Measurements from ENCODE around the gene NR2F1.

Gene NR2F1

DNA sequence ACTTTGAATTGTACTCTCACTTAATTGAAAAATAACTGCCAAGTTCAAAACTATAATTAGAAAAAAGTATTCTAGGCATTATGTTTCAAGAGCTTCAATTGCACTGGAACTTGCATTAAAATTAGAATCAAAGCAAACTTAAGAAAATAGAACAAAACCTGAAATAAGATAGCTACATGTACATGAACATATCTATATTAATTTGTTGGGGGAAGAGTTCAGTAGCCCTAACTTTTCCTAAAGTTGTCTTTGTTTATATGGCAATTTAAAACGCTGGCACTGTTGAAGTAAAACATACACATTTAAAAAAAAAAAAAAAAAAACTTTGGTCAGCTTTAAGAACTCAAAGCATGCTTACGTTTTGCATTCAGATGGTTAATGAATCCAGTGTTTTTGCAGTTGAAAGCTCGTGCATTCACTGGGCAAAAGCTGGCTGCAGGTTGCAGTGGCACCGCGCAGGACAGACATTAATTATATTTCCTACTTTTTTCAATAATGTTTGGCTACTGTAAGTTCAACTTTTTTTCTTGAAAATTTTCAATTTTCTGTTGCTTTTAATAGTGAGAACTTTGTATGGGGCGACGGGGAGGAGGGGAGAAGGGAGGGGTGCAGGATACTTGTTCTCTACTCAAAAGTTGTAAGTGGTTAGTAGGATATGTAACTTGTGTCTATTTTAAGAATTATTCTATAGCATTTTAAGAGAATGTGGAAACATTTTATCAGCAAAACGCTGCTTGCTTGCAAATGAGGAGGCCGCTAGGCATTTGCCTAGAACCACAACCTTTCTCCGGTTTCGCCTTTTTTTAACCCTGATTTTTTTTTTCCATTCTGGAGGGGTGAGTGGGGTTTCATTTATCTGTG is 3.9 kb downstream of the NR2F1 start:
- Histone ChIP-seq H3K36me3 (ENCODE audit: control insufficient read depth, insufficient read depth, low read length) (no peaks in the 10 kb centered on the region), H3K9me3 (ENCODE audit: control insufficient read depth, insufficient read depth, low read length) (no peaks in the 10 kb centered on the region), H3K27ac (ENCODE audit: low read depth, low read length) (no peak overlapping the region), H3K9ac (ENCODE audit: low read depth, low read length) (no peak overlapping the region), H3K4me3 (ENCODE audit: low read depth, low read length) (no peak overlapping the region), H3K4me1 (ENCODE audit: control insufficient read depth, insufficient read depth, low read length) (peaks cover 12% of the 10 kb centered on the region), H3K27me3 (ENCODE audit: control insufficient read depth, insufficient read depth, low read length) (peaks cover 96% of the 10 kb centered on the region)

DNA sequence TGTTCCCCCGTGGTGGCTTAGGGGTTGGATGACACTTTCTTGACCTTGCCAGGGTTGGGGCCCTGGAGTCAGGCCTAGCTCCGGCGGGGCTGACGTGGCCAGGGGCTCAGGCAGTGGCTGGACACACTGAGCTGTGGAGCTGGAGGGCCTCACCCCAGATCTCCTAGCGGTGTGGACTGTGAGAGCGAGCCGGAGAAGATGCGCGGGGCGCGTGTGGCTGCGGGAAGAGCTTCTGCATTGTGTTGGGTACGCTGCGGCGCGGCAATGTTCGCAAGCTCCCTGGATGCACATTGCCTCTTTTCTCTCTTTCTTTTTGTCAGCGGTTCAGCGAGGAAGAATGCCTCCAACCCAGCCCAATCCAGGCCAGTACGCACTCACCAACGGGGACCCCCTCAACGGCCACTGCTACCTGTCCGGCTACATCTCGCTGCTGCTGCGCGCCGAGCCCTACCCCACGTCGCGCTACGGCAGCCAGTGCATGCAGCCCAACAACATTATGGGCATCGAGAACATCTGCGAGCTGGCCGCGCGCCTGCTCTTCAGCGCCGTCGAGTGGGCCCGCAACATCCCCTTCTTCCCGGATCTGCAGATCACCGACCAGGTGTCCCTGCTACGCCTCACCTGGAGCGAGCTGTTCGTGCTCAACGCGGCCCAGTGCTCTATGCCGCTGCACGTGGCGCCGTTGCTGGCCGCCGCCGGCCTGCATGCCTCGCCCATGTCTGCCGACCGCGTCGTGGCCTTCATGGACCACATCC is 4.8 kb downstream of the NR2F1 start:
- Histone ChIP-seq H3K4me3 (ENCODE audit: low read depth, low read length) (no peak overlapping the region; the same call in 1 of the 2 replicates), H3K4me1 (ENCODE audit: control insufficient read depth, insufficient read depth, low read length) (peaks cover 7% of the 10 kb centered on the region; the same call in 1 of the 2 replicates), H3K9ac (ENCODE audit: low read depth, low read length) (no peak overlapping the region), H3K27me3 (ENCODE audit: control insufficient read depth, insufficient read depth, low read length) (peaks cover 96% of the 10 kb centered on the region), H3K36me3 (ENCODE audit: control insufficient read depth, insufficient read depth, low read length) (no peaks in the 10 kb centered on the region), H3K9me3 (ENCODE audit: control insufficient read depth, insufficient read depth, low read length) (no peaks in the 10 kb centered on the region), H3K27ac (ENCODE audit: low read depth, low read length) (no peak overlapping the region)

DNA sequence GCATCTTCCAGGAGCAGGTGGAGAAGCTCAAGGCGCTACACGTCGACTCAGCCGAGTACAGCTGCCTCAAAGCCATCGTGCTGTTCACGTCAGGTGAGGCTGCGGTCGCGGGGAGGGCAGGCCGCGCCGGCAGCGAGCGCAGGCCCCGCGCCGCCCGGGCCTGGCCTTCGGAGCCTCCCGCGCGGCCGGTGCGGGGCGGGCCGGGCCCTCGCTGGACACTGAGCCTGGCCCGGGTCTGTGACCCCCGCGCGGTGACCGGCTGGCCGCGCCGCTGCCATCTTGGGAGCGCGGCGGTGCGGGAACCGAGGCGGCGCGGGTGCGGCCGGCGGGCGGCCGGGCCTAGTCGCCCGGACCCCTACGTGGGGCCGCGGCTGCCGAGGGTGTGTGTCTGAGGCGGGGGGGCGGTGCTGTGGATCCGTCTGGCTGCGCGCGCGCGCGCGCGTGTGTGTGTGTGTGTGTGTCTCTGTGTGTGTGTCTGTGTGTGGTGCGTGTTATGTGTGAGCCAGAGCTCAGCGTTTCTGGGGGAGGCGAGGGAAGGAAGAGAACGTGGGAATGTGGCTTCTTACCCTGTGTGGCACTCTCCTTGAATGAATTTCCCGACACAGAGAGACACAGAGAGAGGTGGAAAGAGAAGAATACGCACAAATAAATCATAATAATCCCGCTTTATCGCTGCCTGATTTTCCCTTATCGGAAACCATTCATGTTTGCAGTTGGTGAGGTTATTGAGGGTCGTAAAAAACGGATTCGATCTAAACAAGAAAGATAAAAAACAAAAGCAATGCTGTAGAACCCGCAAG is 5.5 kb downstream of the NR2F1 start:
- H3K4me3 ChIP-seq (ENCODE audit: low read depth, low read length): no peak overlapping the region; the same call in 1 of the 2 replicates
- no peak overlapping the region for H3K9ac ChIP-seq (ENCODE audit: low read depth, low read length)
- H3K9me3 ChIP-seq (ENCODE audit: control insufficient read depth, insufficient read depth, low read length): no peaks in the 10 kb centered on the region
- peaks cover 7% of the 10 kb centered on the region for H3K4me1 ChIP-seq (ENCODE audit: control insufficient read depth, insufficient read depth, low read length)
- H3K36me3 ChIP-seq (ENCODE audit: control insufficient read depth, insufficient read depth, low read length): no peaks in the 10 kb centered on the region
- H3K27ac ChIP-seq (ENCODE audit: low read depth, low read length): no peak overlapping the region
- H3K27me3 ChIP-seq (ENCODE audit: control insufficient read depth, insufficient read depth, low read length): peaks cover 96% of the 10 kb centered on the region

DNA sequence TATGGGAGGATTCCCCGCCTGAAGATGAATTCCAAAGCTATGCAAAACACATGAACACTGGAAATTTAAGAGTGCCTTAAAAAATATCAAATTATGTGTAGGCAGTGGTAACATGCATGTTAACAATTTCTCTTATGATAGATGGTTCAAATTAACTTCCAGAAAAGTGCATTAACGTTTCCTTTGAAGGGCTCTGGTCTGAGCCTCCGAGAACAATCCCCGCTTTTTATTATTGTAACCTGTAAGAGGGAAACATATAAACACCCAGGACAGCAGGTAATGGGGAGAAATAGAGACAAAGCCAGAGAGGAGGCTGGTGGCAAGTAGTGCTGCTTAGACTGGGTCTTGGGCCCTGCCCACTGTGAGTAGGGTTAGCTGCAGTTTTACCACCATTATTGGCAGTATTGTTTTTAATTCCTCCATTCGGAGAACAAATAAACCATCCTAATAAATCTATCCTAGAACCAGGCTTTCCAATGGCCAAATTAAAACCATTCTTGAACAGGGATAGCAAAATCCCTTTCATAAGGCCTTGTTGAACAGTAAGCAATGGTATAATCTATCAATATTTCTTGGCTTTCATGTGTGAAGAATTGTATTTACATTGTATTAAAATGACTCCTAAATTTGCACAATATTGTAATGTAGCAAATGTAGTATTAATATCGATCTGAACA is 6.3 kb downstream of the NR2F1 start:
- H3K9ac ChIP-seq (ENCODE audit: low read depth, low read length): no peak overlapping the region
- no peaks in the 10 kb centered on the region for H3K9me3 ChIP-seq (ENCODE audit: control insufficient read depth, insufficient read depth, low read length)
- H3K4me3 ChIP-seq (ENCODE audit: low read depth, low read length): no peak overlapping the region
- peaks cover 7% of the 10 kb centered on the region for H3K4me1 ChIP-seq (ENCODE audit: control insufficient read depth, insufficient read depth, low read length)
- peaks cover 96% of the 10 kb centered on the region for H3K27me3 ChIP-seq (ENCODE audit: control insufficient read depth, insufficient read depth, low read length)
- H3K27ac ChIP-seq (ENCODE audit: low read depth, low read length): no peak overlapping the region
- H3K36me3 ChIP-seq (ENCODE audit: control insufficient read depth, insufficient read depth, low read length): no peaks in the 10 kb centered on the region

DNA sequence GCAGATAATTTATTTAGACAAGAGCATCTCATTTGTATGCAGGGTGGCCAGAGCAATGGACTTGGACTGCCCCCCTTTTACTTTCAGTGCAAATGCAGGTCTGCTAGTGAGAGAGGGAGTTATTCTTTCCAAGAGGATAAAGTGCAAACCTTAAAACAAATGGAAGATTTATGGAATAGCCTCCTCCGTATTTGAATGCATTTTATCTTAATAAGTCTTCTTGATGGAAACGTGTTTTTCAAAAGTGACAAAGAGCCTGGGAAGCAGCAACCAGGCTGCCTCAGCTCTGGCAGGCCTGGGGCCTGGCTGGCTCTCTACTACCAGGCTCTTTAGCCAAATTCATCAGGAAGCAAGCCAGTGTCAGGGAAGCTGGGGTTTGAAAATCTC is 6.8 kb downstream of the NR2F1 start:
- Histone ChIP-seq H3K9me3 (ENCODE audit: control insufficient read depth, insufficient read depth, low read length) (no peaks in the 10 kb centered on the region), H3K4me1 (ENCODE audit: control insufficient read depth, insufficient read depth, low read length) (peaks cover 7% of the 10 kb centered on the region), H3K27me3 (ENCODE audit: control insufficient read depth, insufficient read depth, low read length) (peaks cover 100% of the 10 kb centered on the region), H3K27ac (ENCODE audit: low read depth, low read length) (no peak overlapping the region), H3K9ac (ENCODE audit: low read depth, low read length) (no peak overlapping the region), H3K36me3 (ENCODE audit: control insufficient read depth, insufficient read depth, low read length) (no peaks in the 10 kb centered on the region), H3K4me3 (ENCODE audit: low read depth, low read length) (no peak overlapping the region)

DNA sequence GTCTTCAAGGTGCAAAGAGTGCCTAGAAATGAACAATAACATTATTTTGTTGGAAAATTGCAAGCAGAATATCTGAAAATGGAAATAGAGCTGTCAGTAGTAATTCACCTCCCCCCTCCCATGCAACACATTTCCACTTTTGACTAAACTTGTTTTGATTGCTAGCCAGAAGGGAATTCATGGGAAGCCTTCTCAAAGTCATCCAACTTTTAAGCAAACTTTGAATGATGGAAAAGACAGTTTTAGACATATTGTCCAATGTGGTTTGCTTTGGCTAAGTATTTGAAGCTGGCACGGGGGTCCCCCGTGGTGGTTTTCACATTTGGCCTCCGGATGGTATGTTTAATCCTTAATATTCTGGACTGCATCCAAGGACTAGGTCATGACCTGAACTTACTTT is 7.5 kb downstream of the NR2F1 start:
- no peak overlapping the region for H3K27ac ChIP-seq (ENCODE audit: low read depth, low read length)
- H3K4me1 ChIP-seq (ENCODE audit: control insufficient read depth, insufficient read depth, low read length): peaks cover 10% of the 10 kb centered on the region
- H3K9me3 ChIP-seq (ENCODE audit: control insufficient read depth, insufficient read depth, low read length): no peaks in the 10 kb centered on the region
- no peaks in the 10 kb centered on the region for H3K36me3 ChIP-seq (ENCODE audit: control insufficient read depth, insufficient read depth, low read length)
- H3K27me3 ChIP-seq (ENCODE audit: control insufficient read depth, insufficient read depth, low read length): peaks cover 100% of the 10 kb centered on the region
- no peak overlapping the region for H3K4me3 ChIP-seq (ENCODE audit: low read depth, low read length)
- H3K9ac ChIP-seq (ENCODE audit: low read depth, low read length): no peak overlapping the region

DNA sequence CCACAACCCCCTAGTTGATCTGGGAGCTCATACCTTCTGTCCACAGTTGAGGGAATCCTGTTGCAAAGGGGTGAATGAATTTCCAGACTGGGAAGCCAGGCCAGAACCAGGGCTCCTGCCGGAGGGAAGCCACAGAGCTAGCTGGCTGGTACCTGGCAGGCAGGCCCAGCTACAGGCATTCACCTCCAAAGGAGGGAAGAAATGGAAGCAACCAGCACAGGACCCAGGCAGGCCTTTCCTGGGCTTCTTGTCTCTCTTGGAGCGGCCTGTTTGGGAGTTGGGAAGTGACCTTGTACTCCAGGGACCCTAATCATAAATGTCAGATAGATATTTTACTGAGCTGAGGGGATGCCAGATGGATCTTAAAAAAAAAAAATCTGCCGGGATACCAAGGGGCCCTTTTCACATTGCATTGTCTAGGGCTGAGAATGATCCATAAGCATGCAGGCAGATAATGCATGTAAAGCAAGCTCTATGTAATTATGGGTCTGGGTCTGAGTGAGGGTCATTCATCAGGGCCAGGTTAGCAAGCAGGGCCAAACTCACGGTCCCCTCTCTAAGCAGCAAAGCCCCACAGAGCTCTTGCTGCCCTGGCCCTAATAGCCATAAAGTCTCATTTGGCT is 8.4 kb downstream of the NR2F1 start:
- Histone ChIP-seq H3K36me3 (ENCODE audit: control insufficient read depth, insufficient read depth, low read length) (no peaks in the 10 kb centered on the region), H3K9ac (ENCODE audit: low read depth, low read length) (no peak overlapping the region), H3K4me3 (ENCODE audit: low read depth, low read length) (no peak overlapping the region), H3K27me3 (ENCODE audit: control insufficient read depth, insufficient read depth, low read length) (peaks cover 100% of the 10 kb centered on the region), H3K9me3 (ENCODE audit: control insufficient read depth, insufficient read depth, low read length) (no peaks in the 10 kb centered on the region), H3K27ac (ENCODE audit: low read depth, low read length) (no peak overlapping the region), H3K4me1 (ENCODE audit: control insufficient read depth, insufficient read depth, low read length) (peaks cover 13% of the 10 kb centered on the region)

DNA sequence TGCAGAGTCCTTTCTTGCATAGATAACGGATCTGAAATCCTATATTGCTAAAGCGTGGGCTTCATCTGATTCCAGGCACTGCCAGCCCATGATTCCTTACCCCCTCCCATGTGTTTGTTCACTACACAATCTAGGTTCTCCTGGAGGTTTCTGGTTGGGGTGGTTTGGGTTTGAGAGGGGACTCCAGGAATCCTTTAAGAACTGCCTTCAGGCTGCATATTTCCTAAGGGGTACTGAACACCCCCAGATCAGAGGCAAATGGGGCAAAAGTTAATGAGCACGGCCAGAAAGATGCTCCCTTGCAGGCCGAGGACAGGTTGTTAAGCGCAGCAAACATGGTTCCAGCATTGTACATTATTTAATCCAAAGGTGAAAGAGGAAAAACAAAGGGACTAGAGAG is 9.9 kb downstream of the NR2F1 start:
- no peak overlapping the region for H3K4me3 ChIP-seq (ENCODE audit: low read depth, low read length)
- peaks cover 22% of the 10 kb centered on the region for H3K4me1 ChIP-seq (ENCODE audit: control insufficient read depth, insufficient read depth, low read length)
- no peak overlapping the region for H3K9ac ChIP-seq (ENCODE audit: low read depth, low read length)
- no peak overlapping the region for H3K27ac ChIP-seq (ENCODE audit: low read depth, low read length)
- peaks cover 100% of the 10 kb centered on the region for H3K27me3 ChIP-seq (ENCODE audit: control insufficient read depth, insufficient read depth, low read length)
- H3K9me3 ChIP-seq (ENCODE audit: control insufficient read depth, insufficient read depth, low read length): no peaks in the 10 kb centered on the region
- H3K36me3 ChIP-seq (ENCODE audit: control insufficient read depth, insufficient read depth, low read length): no peaks in the 10 kb centered on the region

DNA sequence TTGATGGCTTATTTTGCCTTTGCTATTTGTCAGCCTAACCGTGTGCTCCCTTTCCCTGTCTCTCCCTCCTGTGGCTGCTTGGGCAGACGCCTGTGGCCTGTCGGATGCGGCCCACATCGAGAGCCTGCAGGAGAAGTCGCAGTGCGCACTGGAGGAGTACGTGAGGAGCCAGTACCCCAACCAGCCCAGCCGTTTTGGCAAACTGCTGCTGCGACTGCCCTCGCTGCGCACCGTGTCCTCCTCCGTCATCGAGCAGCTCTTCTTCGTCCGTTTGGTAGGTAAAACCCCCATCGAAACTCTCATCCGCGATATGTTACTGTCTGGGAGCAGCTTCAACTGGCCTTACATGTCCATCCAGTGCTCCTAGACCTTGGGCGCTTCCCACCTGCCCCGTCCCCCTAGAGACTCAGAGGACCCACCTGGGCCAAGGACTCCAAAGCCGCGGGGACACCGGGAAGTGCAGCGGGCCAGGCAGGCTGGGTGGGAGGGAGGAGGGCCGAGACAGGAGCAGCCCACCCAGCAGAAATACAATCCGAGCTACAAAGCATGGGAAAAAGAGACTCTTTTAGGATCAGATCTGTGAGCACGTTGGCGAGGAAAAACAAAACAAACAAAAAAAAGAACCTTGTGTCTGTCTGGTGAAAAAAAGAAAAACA is 10.6 kb downstream of the NR2F1 start:
- no peaks in the 10 kb centered on the region for H3K36me3 ChIP-seq (ENCODE audit: control insufficient read depth, insufficient read depth, low read length)
- no peaks in the 10 kb centered on the region for H3K9me3 ChIP-seq (ENCODE audit: control insufficient read depth, insufficient read depth, low read length)
- H3K9ac ChIP-seq (ENCODE audit: low read depth, low read length): no peak overlapping the region
- peaks cover 100% of the 10 kb centered on the region for H3K27me3 ChIP-seq (ENCODE audit: control insufficient read depth, insufficient read depth, low read length)
- H3K4me1 ChIP-seq (ENCODE audit: control insufficient read depth, insufficient read depth, low read length): peaks cover 23% of the 10 kb centered on the region
- H3K27ac ChIP-seq (ENCODE audit: low read depth, low read length): no peak overlapping the region
- H3K4me3 ChIP-seq (ENCODE audit: low read depth, low read length): no peak overlapping the region
